ENCODE data around the gene IFNL1. TPM values are rescaled to one million over a fixed set of nuclear protein-coding genes. Genes with fewer than 3 reads are reported as not detected.

Gene IFNL1
- total and polyA plus RNA-seq, 4 donors = not detected

- Histone ChIP-seq H3K4me3 (ENCODE audit: low read depth in 1 of 3, low read length in 3 of 3) (no peak overlapping the region), H3K4me1 (ENCODE audit: control insufficient read depth in 4 of 4, insufficient read depth in 4 of 4, low read length in 3 of 4) (no peaks in the 10 kb centered on the region), H3K36me3 (ENCODE audit: control insufficient read depth in 4 of 4, insufficient read depth in 3 of 4, low read depth in 1 of 4, low read length in 3 of 4) (no peaks in the 10 kb centered on the region), H3K27ac (ENCODE audit: low read depth in 1 of 2, low read length in 2 of 2) (no peak overlapping the region), H3K9ac (ENCODE audit: low read depth in 1 of 2, low read length in 2 of 2) (no peak overlapping the region), H3K27me3 (ENCODE audit: control insufficient read depth in 4 of 4, insufficient read depth in 4 of 4, low read length in 3 of 4) (no peaks in the 10 kb centered on the region), H3K9me3 (ENCODE audit: control insufficient read depth in 4 of 4, low read length in 3 of 4) (no peaks in the 10 kb centered on the region)
- 75% methylated on average over 4 of the region's 4 CpGs for WGBS
- DNase-seq (ENCODE audit: low spot score) = no peak
- no peak for TF ChIP-seq TAF1 (conservative IDR thresholded peaks at IDR 0.05)
- no peak for TF ChIP-seq MAX (IDR thresholded peaks at IDR 0.05)
- no peak for TF ChIP-seq SP1 (IDR thresholded peaks at IDR 0.05)
- no peak for TF ChIP-seq YY1 (IDR thresholded peaks at IDR 0.05)
- no peak for TF ChIP-seq REST (IDR thresholded peaks at IDR 0.05)
- no peak for TF ChIP-seq FOXA1 (IDR thresholded peaks at IDR 0.05)
- no peak for TF ChIP-seq HNF4A (conservative IDR thresholded peaks at IDR 0.05)
- TF ChIP-seq ATF3 (IDR thresholded peaks at IDR 0.05) = no peak
- no peak for TF ChIP-seq EGR1 (IDR thresholded peaks at IDR 0.05; ENCODE audit: low read depth in 2 of 2)
- TF ChIP-seq NR2F2 (IDR thresholded peaks at IDR 0.05) = no peak
- no peak for TF ChIP-seq HNF4G (IDR thresholded peaks at IDR 0.05)
- no peak for TF ChIP-seq JUND (IDR thresholded peaks at IDR 0.05)
- TF ChIP-seq ZBTB33 (IDR thresholded peaks at IDR 0.05) = no peak
- no peak for TF ChIP-seq RAD21 (IDR thresholded peaks at IDR 0.05)
- TF ChIP-seq GABPA (IDR thresholded peaks at IDR 0.05 in 1 of 2, conservative IDR thresholded peaks at IDR 0.05 in 1 of 2) = no peak
These were observed 2.8 kb upstream of the IFNL1 start for GRCh38 chr19:39293394-39293793.

GRCh38 chr19:39296906-39297305, 699 bp downstream of the IFNL1 start:
- no peaks in the 10 kb centered on the region for H3K27me3 ChIP-seq (ENCODE audit: control insufficient read depth in 4 of 4, insufficient read depth in 4 of 4, low read length in 3 of 4)
- H3K4me1 ChIP-seq (ENCODE audit: control insufficient read depth in 4 of 4, insufficient read depth in 4 of 4, low read length in 3 of 4) = no peaks in the 10 kb centered on the region
- H3K27ac ChIP-seq (ENCODE audit: low read depth in 1 of 2, low read length in 2 of 2) = no peak overlapping the region
- whole genome bisulfite sequencing = 84% methylated on average over 4 of the region's 4 CpGs
- no peaks in the 10 kb centered on the region for H3K36me3 ChIP-seq (ENCODE audit: control insufficient read depth in 4 of 4, insufficient read depth in 3 of 4, low read depth in 1 of 4, low read length in 3 of 4)
- no peak overlapping the region for H3K9ac ChIP-seq (ENCODE audit: low read depth in 1 of 2, low read length in 2 of 2)
- DNase-seq (ENCODE audit: low spot score) = no peak
- no peaks in the 10 kb centered on the region for H3K9me3 ChIP-seq (ENCODE audit: control insufficient read depth in 4 of 4, low read length in 3 of 4)
- no peak overlapping the region for H3K4me3 ChIP-seq (ENCODE audit: low read depth in 1 of 3, low read length in 3 of 3)
- TF ChIP-seq SP1 (IDR thresholded peaks at IDR 0.05) (no peak), REST (IDR thresholded peaks at IDR 0.05) (no peak), FOXA2 (IDR thresholded peaks at IDR 0.05) (no peak), ATF3 (IDR thresholded peaks at IDR 0.05) (no peak), TAF1 (conservative IDR thresholded peaks at IDR 0.05) (no peak), EGR1 (IDR thresholded peaks at IDR 0.05; ENCODE audit: low read depth in 2 of 2) (no peak), GABPA (IDR thresholded peaks at IDR 0.05 in 1 of 2, conservative IDR thresholded peaks at IDR 0.05 in 1 of 2) (no peak), CTCF (IDR thresholded peaks at IDR 0.05; ENCODE audit: low read depth, low read length, missing input control) (no peak), JUND (IDR thresholded peaks at IDR 0.05) (no peak), RAD21 (IDR thresholded peaks at IDR 0.05) (no peak), MAX (IDR thresholded peaks at IDR 0.05) (no peak), RXRA (IDR thresholded peaks at IDR 0.05) (no peak), HNF4G (IDR thresholded peaks at IDR 0.05) (no peak), NR2F2 (IDR thresholded peaks at IDR 0.05) (no peak), HNF4A (conservative IDR thresholded peaks at IDR 0.05) (no peak), FOXA1 (IDR thresholded peaks at IDR 0.05) (no peak)
